Neural cell (in vitro differentiated cells): ENCODE results near the gene ACYP1. TPM values are rescaled to one million over a fixed set of nuclear protein-coding genes. Genes with fewer than 3 reads are reported as not detected.

ENCODE experiments used
- H2AFZ ChIP-seq: fragments of 200-600, 300-800 bp; sonication (generic), shearing (Covaris generic); 2 replicates; pipeline ENCODE4 v1.6.0; 2014; ENCODE audit warnings: low read depth, mild to moderate bottlenecking, antibody characterized with exemption, low read length, moderate library complexity
- H3F3A ChIP-seq: fragments of 200-600 bp; shearing (Covaris generic); 2 replicates; pipeline ENCODE4 v1.6.1; 2016; ENCODE audit warnings: mild to moderate bottlenecking, moderate library complexity, mixed read lengths, antibody characterized with exemption, low read length; ENCODE audit not compliant: insufficient read depth, poor library complexity, severe bottlenecking
- H3K27ac ChIP-seq: fragments of 200-600, 300-800 bp; sonication (generic), shearing (Covaris generic); 2 replicates; pipeline ENCODE4 v1.5.1; 2014; ENCODE audit warnings: mild to moderate bottlenecking, low read length, moderate library complexity
- H3K27me3 ChIP-seq: fragments of 300-800, 200-600 bp; sonication (generic), shearing (Covaris generic); 2 replicates; pipeline ENCODE4 v1.6.0; 2014; ENCODE audit warnings: mild to moderate bottlenecking, low read depth, low read length, moderate library complexity; ENCODE audit not compliant: insufficient read depth
- H3K36me3 ChIP-seq: fragments of 300-800, 200-600 bp; sonication (generic), shearing (Covaris generic); 2 replicates; pipeline ENCODE4 v1.5.1; 2014; ENCODE audit warnings: mild to moderate bottlenecking, antibody characterized with exemption, low read length, moderate library complexity; ENCODE audit not compliant: insufficient read depth
- H3K4me2 ChIP-seq: fragments of 300-800, 200-600 bp; sonication (generic), shearing (Covaris generic); 2 replicates; pipeline ENCODE4 v1.6.0; 2014; ENCODE audit warnings: mild to moderate bottlenecking, low read length
- H3K4me3 ChIP-seq: fragments of 300-800, 200-600 bp; sonication (generic), shearing (Covaris generic); 2 replicates; pipeline ENCODE4 v1.5.1; 2014; ENCODE audit warnings: mild to moderate bottlenecking, low read length, moderate library complexity
- H3K79me2 ChIP-seq: fragments of 200-600 bp; shearing (Covaris generic); replicated peaks from 2 replicates; pipeline ENCODE4 v1.6.0; 2014; ENCODE audit warnings: mild to moderate bottlenecking, low read length, moderate library complexity; ENCODE audit not compliant: insufficient read depth
- H3K9ac ChIP-seq: fragments of 300-800, 200-600 bp; sonication (generic), shearing (Covaris generic); 2 replicates; pipeline ENCODE4 v1.6.1; 2016; ENCODE audit warnings: mild to moderate bottlenecking, low read length, mixed read lengths
- H3K9me2 ChIP-seq: fragments of 200-600 bp; shearing (Covaris generic); 2 replicates; pipeline ENCODE4 v1.6.1; 2016; ENCODE audit warnings: mild to moderate bottlenecking, low read length, mixed read lengths; ENCODE audit not compliant: insufficient read depth
- H3K9me3 ChIP-seq: fragments of 200-600, 300-800 bp; sonication (generic), shearing (Covaris generic); 2 replicates; pipeline ENCODE4 v1.6.1; 2016; ENCODE audit warnings: mild to moderate bottlenecking, mixed run types, low read length, moderate library complexity, mixed read lengths
- H4K20me1 ChIP-seq: fragments of 200-600 bp; shearing (Covaris generic); 2 replicates; pipeline ENCODE4 v1.6.1; 2016; ENCODE audit warnings: mild to moderate bottlenecking, mixed run types; ENCODE audit not compliant: insufficient read depth
- CTCF ChIP-seq: fragments of 450-650 bp; IDR thresholded peaks from 2 replicates; pipeline ENCODE4 v1.5.1; 2014; ENCODE audit warnings: antibody characterized with exemption, mild to moderate bottlenecking, moderate library complexity; ENCODE audit not compliant: poor library complexity, severe bottlenecking
- EP300 ChIP-seq: fragments of 450-650 bp; conservative IDR thresholded peaks from 2 replicates; pipeline ENCODE4 v1.6.1; 2014; ENCODE audit warnings: antibody characterized with exemption, mild to moderate bottlenecking, moderate library complexity; ENCODE audit not compliant: poor library complexity, severe bottlenecking
- EZH2 ChIP-seq: fragments of 200-600, 300-800 bp; shearing (Covaris generic), sonication (generic); IDR thresholded peaks from 2 replicates; pipeline ENCODE4 v1.6.1; 2014; ENCODE audit warnings: antibody characterized with exemption, low read length, borderline replicate concordance, mild to moderate bottlenecking; ENCODE audit not compliant: insufficient read depth, poor library complexity, severe bottlenecking
- MXI1 ChIP-seq: fragments of 450-650 bp; conservative IDR thresholded peaks from 2 replicates; pipeline ENCODE4 v1.6.1; 2014; ENCODE audit warnings: antibody characterized with exemption, mild to moderate bottlenecking; ENCODE audit not compliant: poor library complexity, severe bottlenecking
- POLR2AphosphoS5 ChIP-seq: IDR thresholded peaks from 2 replicates; pipeline ENCODE4 v1.6.1; 2012
- RAD21 ChIP-seq: fragments of 450-650 bp; conservative IDR thresholded peaks from 2 replicates; pipeline ENCODE4 v1.6.1; 2014; ENCODE audit warnings: antibody characterized with exemption, mild to moderate bottlenecking, moderate library complexity
- REST ChIP-seq: IDR thresholded peaks from 2 replicates; pipeline ENCODE4 v1.6.1; 2012; ENCODE audit warnings: borderline replicate concordance
- SMC3 ChIP-seq: fragments of 450-650 bp; conservative IDR thresholded peaks from 2 replicates; pipeline ENCODE4 v1.6.1; 2014; ENCODE audit warnings: antibody characterized with exemption, mild to moderate bottlenecking, moderate library complexity; ENCODE audit not compliant: poor library complexity
- TAF1 ChIP-seq: IDR thresholded peaks from 2 replicates; pipeline ENCODE4 v1.6.1; 2012; ENCODE audit warnings: low read depth
- polyA plus RNA-seq: library from polyadenylated mRNA; depleted of rRNA; stranded (reverse); fragments of >200 nt; gene quantifications from 2 replicates; pipeline ENCODE4 v1.2.3, GENCODE V29; 2014

ACYP1 gene
- polyA plus RNA-seq, 1 donor from 2014 or later, result 143 TPM

DNA sequence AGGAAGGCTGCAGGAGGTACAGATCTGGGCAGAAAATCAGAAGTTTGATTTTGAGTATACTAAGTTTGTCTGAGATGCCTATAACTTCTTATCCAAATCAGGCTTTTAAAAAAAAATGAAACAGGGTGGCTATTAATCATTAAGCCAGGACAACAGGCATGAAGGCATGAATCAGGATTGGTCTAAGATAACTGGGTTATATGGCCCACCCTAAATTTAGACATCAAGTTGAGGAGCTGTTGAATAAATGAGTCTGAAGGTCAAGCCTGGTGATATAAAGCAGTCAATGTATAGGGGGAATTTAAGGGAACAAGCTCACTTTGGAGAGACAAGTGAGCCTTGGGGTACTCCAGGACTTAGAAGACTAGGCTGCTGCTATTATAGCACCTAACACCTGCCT is 34.4 kb upstream of the ACYP1 start:
- TF ChIP-seq EZH2, result no peak
- no peak for TF ChIP-seq REST
- no peak for TF ChIP-seq SMC3
- TF ChIP-seq CTCF, result no peak
- TF ChIP-seq EP300, result no peak
- TF ChIP-seq RAD21, result no peak
- TF ChIP-seq MXI1, result no peak
- TF ChIP-seq TAF1, result no peak
- TF ChIP-seq POLR2AphosphoS5, result no peak
- Histone ChIP-seq H3K4me3 (no peak overlapping the region), H4K20me1 (no peaks in the 10 kb centered on the region), H3F3A (no peaks in the 10 kb centered on the region), H3K27ac (no peak overlapping the region), H3K4me2 (no peak overlapping the region), H3K9me3 (no peaks in the 10 kb centered on the region), H3K79me2 (no peaks in the 10 kb centered on the region), H3K9ac (no peak overlapping the region), H3K9me2 (no peaks in the 10 kb centered on the region), H3K36me3 (no peaks in the 10 kb centered on the region), H3K27me3 (no peaks in the 10 kb centered on the region), H2AFZ (no peak overlapping the region)

GRCh38 chr14:75096959-75097358 is 33.1 kb upstream of the ACYP1 start:
- Histone ChIP-seq H4K20me1 (no peaks in the 10 kb centered on the region), H3F3A (no peaks in the 10 kb centered on the region), H3K27ac (no peak overlapping the region), H3K4me3 (no peak overlapping the region), H3K36me3 (no peaks in the 10 kb centered on the region), H3K9me3 (no peaks in the 10 kb centered on the region), H2AFZ (no peak overlapping the region), H3K9me2 (no peaks in the 10 kb centered on the region), H3K79me2 (no peaks in the 10 kb centered on the region), H3K4me2 (no peak overlapping the region), H3K27me3 (no peaks in the 10 kb centered on the region), H3K9ac (no peak overlapping the region)
- TF ChIP-seq RAD21 (no peak), CTCF (no peak), EP300 (no peak), TAF1 (no peak), EZH2 (no peak), MXI1 (no peak), POLR2AphosphoS5 (no peak), REST (no peak), SMC3 (no peak)
